WTC11 (cell line): ENCODE results near the gene KCTD16. TPM values are rescaled to one million over a fixed set of nuclear protein-coding genes. Genes with fewer than 3 reads are reported as not detected.

ENCODE experiments used
- ATAC-seq: fragments of 200-7000 bp; cut with Tn5 transposase; 2 replicates; pipeline ENCODE4 v1.10.0; 2021; ENCODE audit warnings: mild to moderate bottlenecking, moderate library complexity
- CTCF ChIA-PET: fragments of 300-600 bp; sonication (Branson Sonifier 250); formaldehyde crosslinking; loops from one replicate; lab custom pipeline; 2021; ENCODE audit warnings: antibody characterized with exemption; lab: Charles Lee
- POLR2A ChIA-PET: fragments of 350-600 bp; sonication (Branson Sonifier 250); formaldehyde crosslinking; loops from one replicate; lab custom pipeline; 2021; ENCODE audit warnings: antibody characterized with exemption; lab: Charles Lee
- DNase-seq: peaks from one replicate; pipeline ENCODE4 v3.0.0; 2021; ENCODE audit warnings: low spot score
- H3K27ac Mint-ChIP-seq: 2 replicates; pipeline ENCODE4 v1.8.0; 2021; ENCODE audit warnings: mixed read lengths
- H3K27me3 Mint-ChIP-seq: 2 replicates; pipeline ENCODE4 v1.8.0; 2021; ENCODE audit warnings: low read depth, mild to moderate bottlenecking, moderate library complexity, mixed read lengths
- H3K36me3 Mint-ChIP-seq: 2 replicates; pipeline ENCODE4 v1.8.0; 2021; ENCODE audit warnings: mixed read lengths
- H3K4me1 Mint-ChIP-seq: 2 replicates; pipeline ENCODE4 v1.8.0; 2022; ENCODE audit warnings: mixed read lengths
- H3K4me3 Mint-ChIP-seq: 2 replicates; pipeline ENCODE4 v1.8.0; 2021; ENCODE audit warnings: mild to moderate bottlenecking, moderate library complexity, mixed read lengths
- H3K9me3 Mint-ChIP-seq: 2 replicates; pipeline ENCODE4 v1.8.0; 2021; ENCODE audit warnings: mixed read lengths
- E2F4 ChIP-seq: sonication (generic); formaldehyde crosslinking; IDR thresholded peaks from 2 replicates; pipeline ENCODE4 v1.8.1; 2022; ENCODE audit warnings: low read depth, mild to moderate bottlenecking, moderate library complexity, missing genetic modification reagents, borderline replicate concordance
- ELF4 ChIP-seq: sonication (generic); formaldehyde crosslinking; IDR thresholded peaks from 2 replicates; pipeline ENCODE4 v1.8.1; 2022; ENCODE audit warnings: low read depth, mild to moderate bottlenecking, moderate library complexity, missing genetic modification reagents
- GTF2I ChIP-seq: fragments of 250-450 bp; sonication (Bioruptor Pico); conservative IDR thresholded peaks from 2 replicates; pipeline ENCODE4 v1.4.0; 2021; ENCODE audit warnings: mild to moderate bottlenecking
- HMGA2 ChIP-seq: fragments of 250-450 bp; sonication (Bioruptor Pico); IDR thresholded peaks from 2 replicates; pipeline ENCODE4 v1.4.0; 2021; ENCODE audit warnings: mild to moderate bottlenecking, moderate library complexity
- JAZF1 ChIP-seq: fragments of 250-450 bp; sonication (Bioruptor Pico); IDR thresholded peaks from 2 replicates; pipeline ENCODE4 v1.9.0; 2021; ENCODE audit warnings: moderate library complexity, mild to moderate bottlenecking, inconsistent platforms
- MXD4 ChIP-seq: fragments of 250-450 bp; sonication (Bioruptor Pico); IDR thresholded peaks from 2 replicates; pipeline ENCODE4 v1.8.0; 2021; ENCODE audit warnings: mild to moderate bottlenecking, moderate library complexity, borderline replicate concordance
- MYBL2 ChIP-seq: sonication (generic); formaldehyde crosslinking; IDR thresholded peaks from 2 replicates; pipeline ENCODE4 v1.8.1; 2023; ENCODE audit warnings: mild to moderate bottlenecking, moderate library complexity, missing genetic modification reagents
- NFYB ChIP-seq: sonication (generic); formaldehyde crosslinking; conservative IDR thresholded peaks from 2 replicates; pipeline ENCODE4 v1.8.0; 2022; ENCODE audit warnings: low read depth, missing genetic modification reagents
- OVOL2 ChIP-seq: fragments of 250-450 bp; sonication (Bioruptor Pico); IDR thresholded peaks from 2 replicates; pipeline ENCODE4 v1.9.0; 2021; ENCODE audit warnings: mild to moderate bottlenecking, borderline replicate concordance
- PRDM15 ChIP-seq: sonication (generic); formaldehyde crosslinking; IDR thresholded peaks from 2 replicates; pipeline ENCODE4 v1.8.0; 2022; ENCODE audit warnings: missing genetic modification reagents
- RORB ChIP-seq: fragments of 250-450 bp; sonication (Bioruptor Pico); IDR thresholded peaks from 2 replicates; pipeline ENCODE4 v1.9.0; 2021; ENCODE audit warnings: mild to moderate bottlenecking
- STAT6 ChIP-seq: sonication (generic); formaldehyde crosslinking; conservative IDR thresholded peaks from 2 replicates; pipeline ENCODE4 v1.8.1; 2023; ENCODE audit warnings: mild to moderate bottlenecking, low read depth, missing genetic modification reagents, moderate library complexity
- TCF7 ChIP-seq: sonication (generic); formaldehyde crosslinking; IDR thresholded peaks from 2 replicates; pipeline ENCODE4 v1.8.0; 2022; ENCODE audit warnings: mild to moderate bottlenecking, low read depth, missing genetic modification reagents, moderate library complexity
- TEAD4 ChIP-seq: sonication (generic); formaldehyde crosslinking; IDR thresholded peaks from 2 replicates; pipeline ENCODE4 v1.8.0; 2022; ENCODE audit warnings: mild to moderate bottlenecking, missing genetic modification reagents
- ZNF416 ChIP-seq: fragments of 250-450 bp; sonication (Bioruptor Pico); IDR thresholded peaks from 2 replicates; pipeline ENCODE4 v1.9.0; 2021; ENCODE audit warnings: mild to moderate bottlenecking, inconsistent platforms
- ZNF425 ChIP-seq: fragments of 250-450 bp; sonication (Bioruptor Pico); conservative IDR thresholded peaks from 2 replicates; pipeline ENCODE4 v1.9.0; 2021; ENCODE audit warnings: mild to moderate bottlenecking
- total RNA-seq: library from RNA; stranded (reverse); gene quantifications from 3 replicates; pipeline ENCODE4 v1.2.3, GENCODE V29; 2021

The KCTD16 gene
- total RNA-seq, 1 experiment from 2014 or later = 0.20 TPM

GRCh38 chr5:144122081-144122480 lies 48.6 kb upstream of the KCTD16 start (continued):
- TF ChIP-seq ZNF425 (no peak), NFYB (no peak), RORB (CRISPR knock-in tag) (no peak)

GRCh38 chr5:144122641-144123040 lies 48.0 kb upstream of the KCTD16 start:
- no peak for DNase-seq
- H3K9me3 Mint-ChIP-seq = peaks cover 12% of the 10 kb centered on the region
- H3K4me3 Mint-ChIP-seq = no peak overlapping the region
- no peak overlapping the region for H3K27ac Mint-ChIP-seq
- no peak for ATAC-seq
- peaks cover 16% of the 10 kb centered on the region for H3K4me1 Mint-ChIP-seq
- CTCF ChIA-PET = interaction anchor here (0.5 to 1.2 kb wide), 3 partner anchors 20 to 373 kb away, joined by 3 read pairs; no protein-coding TSS in a partner anchor
- POLR2A ChIA-PET = no interaction called here
- H3K36me3 Mint-ChIP-seq = no peaks in the 10 kb centered on the region
- TF ChIP-seq MYBL2 (CRISPR knock-in tag) = no peak
- no peak for TF ChIP-seq E2F4 (CRISPR knock-in tag)
- TF ChIP-seq TEAD4 (CRISPR knock-in tag) = no peak
- TF ChIP-seq JAZF1 = no peak
- TF ChIP-seq STAT6 = no peak
- no peak for TF ChIP-seq ELF4 (CRISPR knock-in tag)
- no peak for TF ChIP-seq HMGA2 (CRISPR knock-in tag)
- TF ChIP-seq MXD4 (CRISPR knock-in tag) = no peak
- TF ChIP-seq PRDM15 = no peak
- no peak for TF ChIP-seq ZNF416 (CRISPR knock-in tag)
- TF ChIP-seq GTF2I = no peak
- no peak for TF ChIP-seq TCF7 (CRISPR knock-in tag)
- TF ChIP-seq OVOL2 (CRISPR knock-in tag) = no peak
- H3K27me3 Mint-ChIP-seq = no peaks in the 10 kb centered on the region
